Measurements from ENCODE around the gene ATP2B3.

ATP2B3 gene

GRCh38 chrX:153537526-153538295 lies 20.3 kb downstream of the ATP2B3 start:
- DNase-seq (ENCODE audit: low read depth), result no peak

GRCh38 chrX:153538424-153538823 lies 21.0 kb downstream of the ATP2B3 start:
- no peak for DNase-seq (ENCODE audit: low read depth)

GRCh38 chrX:153539171-153539978 lies 21.9 kb downstream of the ATP2B3 start:
- peak; percentile 29 for DNase-seq (ENCODE audit: low read depth)

GRCh38 chrX:153539979-153540358 lies 22.5 kb downstream of the ATP2B3 start:
- no peak for DNase-seq (ENCODE audit: low read depth)

GRCh38 chrX:153544727-153545126 lies 27.3 kb downstream of the ATP2B3 start:
- no peak for DNase-seq (ENCODE audit: low read depth)

GRCh38 chrX:153546386-153546785 lies 28.9 kb downstream of the ATP2B3 start:
- DNase-seq (ENCODE audit: low read depth), result no peak

- no peak for DNase-seq (ENCODE audit: low read depth)
Observed at GRCh38 chrX:153547195-153547594, 29.8 kb downstream of the ATP2B3 start.

GRCh38 chrX:153549231-153549630 lies 31.8 kb downstream of the ATP2B3 start:
- no peak for DNase-seq (ENCODE audit: low read depth)

GRCh38 chrX:153549807-153550206 lies 32.4 kb downstream of the ATP2B3 start:
- no peak for DNase-seq (ENCODE audit: low read depth)

GRCh38 chrX:153551135-153551534 lies 33.7 kb downstream of the ATP2B3 start:
- DNase-seq (ENCODE audit: low read depth), result peak; percentile 56

GRCh38 chrX:153554519-153555167 lies 37.2 kb downstream of the ATP2B3 start:
- peak; percentile 24 for DNase-seq (ENCODE audit: low read depth)

GRCh38 chrX:153556767-153557166 lies 39.3 kb downstream of the ATP2B3 start:
- DNase-seq (ENCODE audit: low read depth), result no peak

- DNase-seq (ENCODE audit: low read depth), result no peak
Observed at GRCh38 chrX:153557618-153558355, 40.3 kb downstream of the ATP2B3 start.

- DNase-seq (ENCODE audit: low read depth), result no peak
Observed at GRCh38 chrX:153560000-153560399, 42.6 kb downstream of the ATP2B3 start.

GRCh38 chrX:153560466-153560865 lies 43.0 kb downstream of the ATP2B3 start:
- DNase-seq (ENCODE audit: low read depth), result no peak

GRCh38 chrX:153561337-153561736 lies 43.9 kb downstream of the ATP2B3 start:
- DNase-seq (ENCODE audit: low read depth), result no peak

- DNase-seq (ENCODE audit: low read depth), result no peak
Observed at GRCh38 chrX:153562546-153562945, 45.1 kb downstream of the ATP2B3 start.

- DNase-seq (ENCODE audit: low read depth), result peak; percentile 4
Observed at GRCh38 chrX:153564047-153564606, 46.7 kb downstream of the ATP2B3 start.

- DNase-seq (ENCODE audit: low read depth), result no peak
Observed at GRCh38 chrX:153565996-153566580, 48.6 kb downstream of the ATP2B3 start.

GRCh38 chrX:153568451-153569011 lies 51.1 kb downstream of the ATP2B3 start:
- DNase-seq (ENCODE audit: low read depth), result no peak

GRCh38 chrX:153569475-153569874 lies 52.0 kb downstream of the ATP2B3 start:
- no peak for DNase-seq (ENCODE audit: low read depth)

Measured in amniotic epithelial cell (primary cell).